Endothelial cell of umbilical vein (primary cell): ENCODE data around the gene CCDC82. TPM values are rescaled to one million over a fixed set of nuclear protein-coding genes. Genes with fewer than 3 reads are reported as not detected.

Experiments used
- BruUV-seq: library from RNA; stranded (reverse); fragments of 400-500 nt; replicated peaks from 2 replicates; lab custom pipeline; 2021; lab: Mats Ljungman, UMichigan
- CTCF ChIA-PET: fragments of 300-600, 350-600 bp; sonication (Branson Sonifier 250); formaldehyde crosslinking; loops from one replicate; lab custom pipeline; 2021; ENCODE audit warnings: antibody characterized with exemption, inconsistent platforms; lab: Charles Lee
- POLR2A ChIA-PET: fragments of 300-600, 350-600 bp; sonication (Branson Sonifier 250); formaldehyde crosslinking; loops from one replicate; lab custom pipeline; 2021; ENCODE audit warnings: antibody characterized with exemption, inconsistent platforms; lab: Charles Lee
- DNase-seq: peaks from one replicate; pipeline ENCODE4 v3.0.0-alpha.2; 2011; ENCODE audit warnings: low read depth, low spot score
- FAIRE-seq: peaks from 2 replicates; lab custom pipeline; 2011; peaks lifted over from hg19 to GRCh38; lab: Jason Lieb, UNC
- H2AFZ ChIP-seq: 2 replicates; pipeline ENCODE4 v1.6.0; 2012; ENCODE audit warnings: low read depth, low read length, control low read depth, inconsistent platforms
- H3K27ac ChIP-seq: 2 replicates; pipeline ENCODE4 v1.5.1; 2011; ENCODE audit warnings: low read depth, mild to moderate bottlenecking, control low read depth, low read length, moderate library complexity; ENCODE audit not compliant: insufficient read depth
- H3K27me3 ChIP-seq, 2 experiments: 2 replicates each; pipeline versions ENCODE4 v1.6.0 to v1.6.1; 2011; ENCODE audit warnings: low read length in 2 of 2, mixed read lengths in 1 of 2; ENCODE audit not compliant: control insufficient read depth in 2 of 2, insufficient read depth in 2 of 2
- H3K36me3 ChIP-seq, 2 experiments: 2 replicates in 1 of 2; 3 replicates in 1 of 2; pipeline ENCODE4 v1.5.1; 2011; ENCODE audit warnings: low read length in 2 of 2, mild to moderate bottlenecking in 1 of 2, moderate library complexity in 1 of 2; ENCODE audit not compliant: control insufficient read depth in 2 of 2, insufficient read depth in 2 of 2; ENCODE audit errors: extremely low read depth in 1 of 2
- H3K4me1 ChIP-seq: 3 replicates; pipeline ENCODE4 v1.5.1; 2011; ENCODE audit warnings: mild to moderate bottlenecking, low read length; ENCODE audit not compliant: control insufficient read depth, insufficient read depth; ENCODE audit errors: extremely low read depth
- H3K4me2 ChIP-seq: 2 replicates; pipeline ENCODE4 v1.6.1; 2011; ENCODE audit warnings: low read length, control low read depth, mixed read lengths; ENCODE audit not compliant: insufficient read depth
- H3K4me3 ChIP-seq, 3 experiments: fragments of 200-600 bp in 1 of 3; sonication (generic), shearing (Covaris generic) in 1 of 3; replicated peaks in 1 of 3; 2 replicates each; pipeline ENCODE4 v1.5.1; 2011 to 2016; ENCODE audit warnings: control low read depth in 3 of 3, low read length in 3 of 3, mild to moderate bottlenecking in 2 of 3, inconsistent platforms in 1 of 3, low read depth in 1 of 3, moderate library complexity in 1 of 3; ENCODE audit not compliant: insufficient read depth in 1 of 3
- H3K79me2 ChIP-seq: 2 replicates; pipeline ENCODE4 v1.6.0; 2012; ENCODE audit warnings: low read length, inconsistent platforms; ENCODE audit not compliant: control insufficient read depth, insufficient read depth
- H3K9ac ChIP-seq: replicated peaks from 2 replicates; pipeline ENCODE3; 2011; ENCODE audit warnings: low read length, control low read depth; ENCODE audit not compliant: insufficient read depth; ENCODE audit errors: extremely low read depth
- H3K9me1 ChIP-seq: replicated peaks from 3 replicates; pipeline ENCODE4 v1.6.0; 2011; ENCODE audit warnings: mild to moderate bottlenecking, low read length; ENCODE audit not compliant: control insufficient read depth, insufficient read depth; ENCODE audit errors: extremely low read depth
- H3K9me3 ChIP-seq: replicated peaks from 2 replicates; pipeline ENCODE4 v1.5.1; 2012; ENCODE audit warnings: low read length, inconsistent platforms; ENCODE audit not compliant: control insufficient read depth, insufficient read depth
- H4K20me1 ChIP-seq: replicated peaks from 2 replicates; pipeline ENCODE3; 2011; ENCODE audit warnings: mild to moderate bottlenecking, low read length; ENCODE audit not compliant: control insufficient read depth, insufficient read depth; ENCODE audit errors: extremely low read depth
- EZH2 ChIP-seq: IDR thresholded peaks from 2 replicates; pipeline ENCODE4 v1.6.1; 2012; ENCODE audit warnings: borderline replicate concordance, low read depth, mild to moderate bottlenecking, moderate library complexity, low read length, inconsistent platforms; ENCODE audit not compliant: severe bottlenecking
- FOS ChIP-seq: IDR thresholded peaks from 2 replicates; pipeline ENCODE4 v1.6.1; 2011; ENCODE audit warnings: mild to moderate bottlenecking, low read length, moderate library complexity, borderline replicate concordance; ENCODE audit not compliant: insufficient read depth
- GATA2 ChIP-seq: IDR thresholded peaks from 2 replicates; pipeline ENCODE4 v1.7.0; 2011; ENCODE audit warnings: low read depth, mild to moderate bottlenecking, moderate library complexity, mixed read lengths, low read length; ENCODE audit not compliant: insufficient read length, insufficient read depth
- JUN ChIP-seq: IDR thresholded peaks from 2 replicates; pipeline ENCODE4 v1.6.1; 2011; ENCODE audit warnings: borderline replicate concordance, low read depth; ENCODE audit not compliant: insufficient read length, insufficient read depth
- MYC ChIP-seq: IDR thresholded peaks from one replicate; pipeline ENCODE4 v1.6.1; 2011; ENCODE audit warnings: mild to moderate bottlenecking, low read depth, low read length
- POLR2A ChIP-seq: IDR thresholded peaks from 2 replicates; pipeline ENCODE4 v1.6.1; 2012; ENCODE audit warnings: low read depth, mild to moderate bottlenecking, control low read depth, low read length
- POLR2AphosphoS5 ChIP-seq: IDR thresholded peaks from 2 replicates; pipeline ENCODE4 v1.6.1; 2012; ENCODE audit warnings: low read depth, mild to moderate bottlenecking, control low read depth, low read length, moderate library complexity; ENCODE audit not compliant: insufficient read depth
- dilution Hi-C: fragments of 300-500 bp; cut with MboI; formaldehyde crosslinking; loops from one replicate; pipeline ENCODE4 v1.15.0; 2019; ENCODE audit warnings: low sequenced_read_pairs; ENCODE audit not compliant: extremely low pct_ligation_motif_present
- intact Hi-C: fragments of 100-400 bp; cut with micrococcal nuclease; formaldehyde crosslinking; loops from one replicate; pipeline ENCODE4 v1.10.0; 2022
- polyA plus RNA-seq, 4 experiments: library from polyadenylated mRNA; depleted of rRNA in 3 of 4; stranded (reverse) in 3 of 4; unstranded in 1 of 4; fragments of >200 nt; gene quantifications; 2 replicates each; pipeline versions ENCODE4 v1.2.1 to v1.2.3, GENCODE V29; 2011 to 2012; ENCODE audit warnings: missing spikeins in 1 of 4
- total RNA-seq: library from RNA; stranded (reverse); gene quantifications from 2 replicates; pipeline ENCODE4 v1.2.3, GENCODE V29; 2021
- TF ChIP-seq, protein P1 (sequence below): IDR thresholded peaks from 2 replicates; pipeline ENCODE4 v1.6.1; 2011; ENCODE audit not compliant: insufficient read depth, insufficient read length
- TF ChIP-seq, protein P2 (sequence below), 2 donors: IDR thresholded peaks; 1 replicate in 1 of 2; 2 replicates in 1 of 2; pipeline ENCODE4 v1.5.1; 2011; ENCODE audit warnings: low read length in 2 of 2, mild to moderate bottlenecking in 2 of 2, moderate library complexity in 2 of 2, control low read depth in 1 of 2, inconsistent platforms in 1 of 2, low read depth in 1 of 2; ENCODE audit not compliant: insufficient read depth in 1 of 2; ENCODE audit errors: extremely low read depth in 1 of 2

Gene CCDC82
- total and polyA plus RNA-seq, 2 donors (not counting 3 experiments of a cell fraction or from before 2014, with no cell fraction given), result 8.1 to 33.4 TPM

DNA sequence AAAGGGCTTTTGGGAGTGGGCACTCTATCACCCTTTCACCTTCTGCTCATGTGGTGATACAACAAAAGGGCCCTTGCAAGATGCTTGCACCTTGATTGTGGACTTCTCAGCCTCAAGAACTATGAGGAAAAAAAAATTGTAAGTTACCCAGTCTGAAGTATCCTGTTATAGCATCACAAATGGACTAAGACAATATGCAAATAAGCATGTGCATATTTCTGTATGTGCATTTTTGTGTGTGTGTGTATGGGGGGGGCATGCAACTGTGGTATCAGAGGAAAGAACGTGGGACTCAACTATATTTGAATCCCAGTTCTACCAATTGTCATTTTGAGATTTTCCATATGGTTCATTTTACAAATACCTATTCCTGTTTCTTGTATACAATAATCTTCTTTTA is 11.0 kb upstream of the CCDC82 start:
- H3K9ac ChIP-seq, result no peak overlapping the region
- BruUV-seq, result no TSS peak
- H3K79me2 ChIP-seq, result no peaks in the 10 kb centered on the region
- FAIRE-seq (no peak), DNase-seq (no peak)
- H3K4me1 ChIP-seq, result no peaks in the 10 kb centered on the region
- H3K9me1 ChIP-seq, result no peaks in the 10 kb centered on the region
- no peak overlapping the region for H3K4me3 ChIP-seq
- H3K27me3 ChIP-seq, result peaks cover 14 to 22% of the 10 kb centered on the region in 2 experiments
- ChIA-PET POLR2A (no interaction called here), CTCF (interaction anchor here (2.0 to 2.2 kb wide), 2 partner anchors 552 to 565 kb away, joined by 7 to 10 read pairs; no protein-coding TSS in a partner anchor)
- no peak for TF ChIP-seq FOS
- TF ChIP-seq MYC, result no peak
- TF ChIP-seq JUN, result no peak
- no peak for TF ChIP-seq POLR2A
- TF ChIP-seq GATA2, result no peak
- no peak for TF ChIP-seq EZH2
- TF ChIP-seq, protein P1, sequence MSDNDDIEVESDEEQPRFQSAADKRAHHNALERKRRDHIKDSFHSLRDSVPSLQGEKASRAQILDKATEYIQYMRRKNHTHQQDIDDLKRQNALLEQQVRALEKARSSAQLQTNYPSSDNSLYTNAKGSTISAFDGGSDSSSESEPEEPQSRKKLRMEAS, result no peak
- no peak for TF ChIP-seq POLR2AphosphoS5
- TF ChIP-seq, protein P2, sequence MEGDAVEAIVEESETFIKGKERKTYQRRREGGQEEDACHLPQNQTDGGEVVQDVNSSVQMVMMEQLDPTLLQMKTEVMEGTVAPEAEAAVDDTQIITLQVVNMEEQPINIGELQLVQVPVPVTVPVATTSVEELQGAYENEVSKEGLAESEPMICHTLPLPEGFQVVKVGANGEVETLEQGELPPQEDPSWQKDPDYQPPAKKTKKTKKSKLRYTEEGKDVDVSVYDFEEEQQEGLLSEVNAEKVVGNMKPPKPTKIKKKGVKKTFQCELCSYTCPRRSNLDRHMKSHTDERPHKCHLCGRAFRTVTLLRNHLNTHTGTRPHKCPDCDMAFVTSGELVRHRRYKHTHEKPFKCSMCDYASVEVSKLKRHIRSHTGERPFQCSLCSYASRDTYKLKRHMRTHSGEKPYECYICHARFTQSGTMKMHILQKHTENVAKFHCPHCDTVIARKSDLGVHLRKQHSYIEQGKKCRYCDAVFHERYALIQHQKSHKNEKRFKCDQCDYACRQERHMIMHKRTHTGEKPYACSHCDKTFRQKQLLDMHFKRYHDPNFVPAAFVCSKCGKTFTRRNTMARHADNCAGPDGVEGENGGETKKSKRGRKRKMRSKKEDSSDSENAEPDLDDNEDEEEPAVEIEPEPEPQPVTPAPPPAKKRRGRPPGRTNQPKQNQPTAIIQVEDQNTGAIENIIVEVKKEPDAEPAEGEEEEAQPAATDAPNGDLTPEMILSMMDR (IDR thresholded peaks at IDR 0.05; ENCODE audit: extremely low read depth in 1 of 2, insufficient read depth in 1 of 2, low read depth in 1 of 2, low read length in 2 of 2), result no peak
- dilution Hi-C loops, result no loop called here
- no peaks in the 10 kb centered on the region for H4K20me1 ChIP-seq
- no peaks in the 10 kb centered on the region for H3K9me3 ChIP-seq
- intact Hi-C loops, result no loop called here
- H3K27ac ChIP-seq, result no peak overlapping the region
- no peaks in the 10 kb centered on the region for H3K36me3 ChIP-seq
- H2AFZ ChIP-seq, result no peak overlapping the region
- no peak overlapping the region for H3K4me2 ChIP-seq
